GM18867 (cell line): ENCODE measurements around the gene LHFPL2.
A peak's percentile ranks its signal among the peaks of the same experiment; 100 is the strongest.

ENCODE experiments used
- ATAC-seq: cut with Tn5 transposase; IDR thresholded peaks from one replicate; pipeline ENCODE4 v1.9.1; 2021; ENCODE audit warnings: mild to moderate bottlenecking, moderate library complexity; ENCODE audit not compliant: unreplicated experiment

Gene LHFPL2

DNA sequence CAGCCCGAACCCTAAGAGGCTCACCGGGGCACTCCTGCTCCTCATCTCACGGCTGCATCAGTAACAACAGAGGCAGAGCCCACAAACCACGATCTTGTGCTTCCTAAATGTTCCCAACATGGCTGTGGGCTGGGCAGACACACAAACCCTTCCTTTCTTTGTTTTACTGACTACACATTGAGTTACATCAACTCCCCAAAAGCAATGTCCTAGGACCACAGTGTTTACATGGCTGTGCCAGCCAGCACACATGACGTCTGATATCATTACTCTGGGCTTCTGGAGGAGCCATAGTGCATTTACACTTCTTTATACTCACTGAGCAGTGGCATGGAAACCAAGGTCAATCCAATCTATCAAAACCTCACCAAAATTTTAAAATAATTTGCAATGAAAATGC, 101.4 kb downstream of the LHFPL2 start:
- ATAC-seq = no peak

DNA sequence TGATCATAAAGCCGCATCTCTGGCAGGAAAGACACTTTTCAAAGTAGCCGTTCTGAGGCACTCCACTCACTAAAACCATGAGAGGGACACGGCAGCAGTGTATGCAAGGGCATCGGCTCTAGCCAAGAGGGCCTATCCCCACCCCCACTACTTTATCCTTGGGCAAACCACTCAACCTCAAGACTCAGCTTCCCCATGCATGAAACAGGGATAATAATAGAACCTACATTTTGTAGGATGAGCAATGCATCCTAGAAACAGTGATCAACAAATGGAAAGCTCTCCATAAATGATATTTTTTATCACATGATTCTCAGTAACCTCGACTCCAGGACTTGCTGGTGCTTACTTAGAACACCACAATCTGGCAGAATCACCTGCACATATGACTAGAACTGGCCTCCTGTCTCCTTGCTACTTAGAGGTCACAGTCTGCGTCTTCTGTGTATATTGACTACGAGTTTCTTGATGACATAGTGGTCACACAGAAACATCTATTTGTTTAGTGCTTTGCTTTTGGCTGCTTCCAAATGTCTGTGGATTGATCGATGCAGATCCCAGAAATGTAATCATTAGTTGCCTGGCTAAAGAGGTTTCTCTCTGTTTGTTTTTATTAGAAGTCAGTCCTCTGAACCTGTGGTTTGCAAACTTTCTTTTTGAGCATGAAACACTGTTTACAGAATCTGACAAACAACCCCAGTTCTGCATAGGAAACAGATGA, 102.1 kb downstream of the LHFPL2 start:
- ATAC-seq = no peak

DNA sequence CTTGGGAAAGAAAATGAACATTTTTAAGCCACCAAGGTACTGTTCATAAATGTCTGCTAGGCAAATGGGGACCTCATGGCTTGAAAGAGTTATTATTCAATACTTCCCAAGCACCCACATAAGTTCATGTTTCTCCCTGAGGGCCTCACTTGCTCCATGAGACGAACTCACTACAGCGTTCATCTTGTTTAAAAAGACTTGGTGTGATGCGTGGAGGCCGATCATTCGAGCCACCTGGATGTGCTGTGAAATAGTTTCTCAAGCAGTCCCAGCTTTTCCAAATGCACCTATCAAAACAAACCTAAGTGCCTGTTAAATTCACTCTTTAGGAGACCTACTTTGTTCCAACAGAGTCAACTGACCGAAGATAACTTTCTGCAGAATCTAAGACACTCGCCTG, 103.2 kb downstream of the LHFPL2 start:
- ATAC-seq = no peak

DNA sequence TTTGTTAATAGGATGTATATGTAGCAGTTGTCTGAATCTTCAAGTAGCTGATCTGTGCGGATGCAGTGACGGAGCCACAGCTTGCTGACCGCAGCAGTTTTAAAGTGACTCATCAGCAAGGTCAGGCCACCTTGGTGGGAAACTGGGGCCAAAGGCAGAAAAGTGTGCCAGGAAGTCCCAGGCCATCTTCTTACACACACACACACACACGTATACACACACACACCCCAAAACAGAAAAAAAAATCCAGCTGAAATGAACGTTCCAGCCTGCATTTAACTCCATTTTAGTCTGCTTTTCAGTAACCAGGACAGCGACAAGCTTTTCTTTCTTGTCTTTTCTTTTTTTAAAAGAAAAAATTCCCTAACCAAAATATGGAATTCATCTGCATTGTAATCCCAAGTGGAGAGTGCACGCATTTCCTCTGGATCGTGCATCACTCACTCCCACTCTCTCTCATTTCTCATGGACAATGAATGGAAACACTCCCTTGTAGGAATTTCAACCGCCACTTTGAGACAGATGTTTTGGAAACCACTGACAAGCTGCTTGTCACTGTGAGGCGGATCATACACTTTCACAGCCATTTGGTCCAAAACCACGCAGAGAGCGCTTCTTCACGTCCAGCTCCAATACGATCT, 103.9 kb downstream of the LHFPL2 start:
- peak; percentile 89 for ATAC-seq

DNA sequence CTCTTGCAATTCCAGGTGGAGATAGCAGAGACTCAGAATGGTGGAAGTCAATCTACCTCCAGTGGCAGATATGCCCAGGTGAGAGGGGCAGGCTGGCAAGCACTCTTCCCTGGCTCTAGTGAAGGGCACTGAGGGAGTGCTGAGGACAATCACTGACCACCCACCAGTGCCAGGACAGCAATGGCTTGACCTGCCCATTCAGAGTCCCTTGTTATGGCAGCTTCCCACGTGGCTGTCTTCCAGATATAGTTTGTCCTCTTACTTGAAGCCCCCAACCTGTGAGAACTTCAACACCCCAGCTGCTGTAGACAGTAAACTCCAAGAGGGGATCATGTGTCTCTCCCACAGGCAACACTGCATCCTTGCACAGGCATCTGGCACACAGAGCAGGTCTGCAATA, 104.7 kb downstream of the LHFPL2 start:
- no peak for ATAC-seq

DNA sequence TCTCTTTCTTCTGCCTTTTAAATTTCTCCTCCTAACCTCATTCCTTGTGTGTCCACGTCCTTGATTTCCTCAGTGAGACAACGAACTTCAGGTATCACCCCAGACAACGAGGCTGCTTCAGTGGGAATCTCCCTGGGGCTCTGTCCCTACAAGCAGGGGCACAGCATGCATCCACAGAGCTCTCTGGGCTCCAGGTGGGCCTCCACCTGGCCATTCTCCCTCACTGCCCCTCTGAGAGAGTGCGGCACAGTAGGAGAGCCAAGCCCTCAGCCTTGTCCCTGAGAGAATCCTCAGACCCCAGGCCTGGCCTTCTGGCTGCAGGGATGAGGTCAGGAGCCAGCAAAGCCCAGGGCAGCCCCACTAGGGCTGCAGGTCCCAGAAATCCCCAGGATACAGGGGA, 105.3 kb downstream of the LHFPL2 start:
- no peak for ATAC-seq

DNA sequence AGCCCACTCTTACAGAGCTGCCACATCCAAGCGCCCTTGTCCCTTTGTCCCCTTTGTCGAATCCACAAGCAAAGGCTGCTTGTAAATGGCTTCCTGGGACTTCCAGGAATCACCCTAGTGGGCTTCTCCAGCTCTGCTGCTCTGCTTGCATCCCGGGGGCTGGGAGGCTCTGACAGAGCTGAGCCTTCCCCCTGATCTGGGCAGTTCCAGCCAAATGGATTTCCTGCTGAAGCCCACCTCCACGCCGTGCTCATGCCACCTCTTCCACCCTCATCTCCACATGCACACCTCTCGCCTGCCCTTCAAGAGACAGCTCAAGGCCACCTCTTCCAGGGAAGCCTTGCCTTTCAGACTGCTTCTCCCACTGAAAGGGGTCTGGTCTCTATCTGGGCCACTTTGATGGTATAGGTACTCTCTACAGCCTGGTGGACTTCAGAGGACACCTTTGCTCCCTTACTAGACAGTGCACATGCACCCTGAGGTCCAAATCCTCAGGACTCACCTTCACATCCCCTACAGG, 106.2 kb downstream of the LHFPL2 start:
- no peak for ATAC-seq

DNA sequence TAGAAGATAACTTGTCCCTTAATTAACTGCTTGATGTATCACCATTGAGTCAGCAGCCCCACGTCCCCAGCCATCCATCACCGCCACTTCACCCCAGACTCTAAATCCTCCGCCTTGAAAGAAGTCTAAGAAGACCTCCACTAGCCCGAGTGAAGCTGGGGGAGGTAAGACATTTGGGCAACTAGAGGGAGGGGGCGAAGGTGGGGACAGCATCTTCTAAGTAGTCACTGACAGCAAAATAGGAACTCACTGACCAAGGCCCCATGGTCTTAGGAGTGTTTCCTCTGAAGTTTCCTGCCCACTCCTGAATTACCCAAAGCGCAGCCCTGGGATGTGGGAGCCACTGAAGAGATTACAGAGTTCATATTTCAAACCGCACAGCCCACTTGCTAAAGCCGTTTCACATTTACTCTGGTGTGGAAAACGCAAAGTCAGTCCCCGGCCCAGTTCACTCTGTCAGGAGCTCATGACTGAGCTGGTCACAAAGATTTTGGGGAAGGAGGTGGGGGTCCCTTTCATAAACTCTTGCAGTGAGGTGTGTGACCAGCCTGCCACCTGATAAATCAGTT, 107.4 kb downstream of the LHFPL2 start:
- no peak for ATAC-seq

DNA sequence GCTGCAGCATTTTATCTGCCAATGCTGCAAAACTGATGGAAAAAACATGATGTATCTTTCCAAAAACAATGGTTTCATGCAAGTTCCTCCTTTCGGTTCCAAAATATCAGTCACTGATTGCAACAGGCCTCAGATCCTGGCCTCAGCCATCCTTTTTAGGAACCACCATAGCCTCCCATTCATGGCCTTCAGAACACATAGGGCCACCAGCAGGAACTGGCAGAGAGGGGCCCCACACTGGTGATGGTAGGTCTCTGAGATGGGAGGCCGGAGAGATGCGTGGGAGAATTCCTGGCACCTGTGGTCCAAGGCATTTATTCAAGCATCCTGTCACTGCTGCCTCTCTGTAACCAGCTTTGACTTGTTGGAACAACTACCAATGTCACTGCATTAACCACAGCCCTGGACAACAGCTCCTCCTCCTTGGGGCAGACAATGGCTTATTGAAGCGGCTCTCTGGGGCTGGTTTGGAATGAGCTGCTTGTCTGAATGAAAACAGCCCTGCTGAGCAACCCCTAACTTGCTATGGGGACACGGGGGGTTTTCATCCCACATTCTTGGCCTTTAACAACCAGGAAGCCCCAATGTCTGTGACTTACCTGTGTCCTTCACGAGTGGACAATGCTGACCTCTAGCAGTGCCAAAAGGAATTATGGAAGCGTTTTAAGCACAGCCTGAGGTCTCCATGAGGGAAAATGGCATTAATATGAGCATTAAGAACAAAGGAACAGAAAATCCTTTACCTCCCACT, 108.1 kb downstream of the LHFPL2 start:
- ATAC-seq = no peak

DNA sequence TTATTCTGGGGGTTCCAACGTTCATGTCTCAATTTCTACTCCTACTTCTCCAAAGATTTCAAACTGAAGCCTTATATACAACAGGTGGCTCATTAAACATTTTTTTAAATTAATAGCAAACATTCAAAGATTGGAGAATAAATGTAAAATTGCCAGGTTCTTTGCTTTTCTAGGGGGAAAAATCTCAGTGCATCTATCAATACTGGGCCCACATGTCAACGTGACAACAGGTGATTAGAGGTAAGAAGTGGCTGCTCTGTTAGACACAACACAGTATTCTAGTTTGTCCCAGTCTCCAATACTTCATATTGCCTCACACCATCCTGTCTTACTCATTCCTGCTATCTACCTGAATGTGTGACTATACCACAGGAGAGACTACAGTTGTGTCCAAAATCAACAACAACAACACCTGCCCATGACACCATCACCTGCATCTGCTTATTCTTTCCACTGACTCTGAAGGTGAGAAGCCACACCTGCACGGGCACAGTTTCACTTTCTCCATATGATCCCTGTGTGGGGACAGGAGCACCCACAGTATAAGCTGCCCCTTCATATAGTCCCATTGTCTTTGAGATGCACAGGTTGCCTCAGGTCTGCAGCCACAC, 110.2 kb downstream of the LHFPL2 start:
- ATAC-seq = no peak

DNA sequence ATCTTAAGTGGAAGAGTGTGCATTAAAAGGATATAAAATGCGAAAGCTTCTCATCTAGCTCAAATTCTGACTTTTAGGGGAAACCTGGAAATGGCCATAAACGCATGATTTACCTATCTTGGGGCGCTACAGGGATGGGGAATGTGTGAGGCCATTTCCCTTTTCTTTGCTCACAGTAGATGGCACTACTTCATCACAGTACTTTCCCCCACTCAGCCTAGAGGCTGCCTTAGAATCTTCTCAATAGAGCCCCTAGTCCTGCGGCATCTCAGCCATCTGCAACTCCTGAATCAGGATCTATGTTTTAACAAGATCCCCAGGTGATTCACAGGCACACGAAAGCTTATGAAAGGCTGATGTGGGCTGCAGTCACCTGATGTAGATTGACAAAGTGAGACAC, 110.8 kb downstream of the LHFPL2 start:
- peak; percentile 75 for ATAC-seq

DNA sequence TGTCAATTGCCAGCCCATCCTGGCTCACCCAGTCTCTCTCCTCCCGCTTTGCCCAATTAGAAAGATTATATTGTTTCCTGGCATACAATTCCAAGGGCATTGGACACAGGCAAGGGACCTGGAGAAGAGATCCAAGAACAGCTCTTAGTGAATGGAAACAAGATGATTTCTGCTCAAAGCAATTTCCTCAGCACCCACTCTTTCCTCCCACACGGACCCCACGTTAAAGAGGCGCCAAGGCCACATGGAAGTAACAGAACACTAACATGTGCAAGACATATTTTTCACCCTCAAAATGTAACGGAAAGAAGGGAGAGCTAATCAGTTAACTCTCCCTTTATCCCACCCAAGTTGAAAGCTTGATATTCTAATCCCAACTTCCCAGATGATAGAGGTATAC, 111.2 kb downstream of the LHFPL2 start:
- ATAC-seq = no peak

DNA sequence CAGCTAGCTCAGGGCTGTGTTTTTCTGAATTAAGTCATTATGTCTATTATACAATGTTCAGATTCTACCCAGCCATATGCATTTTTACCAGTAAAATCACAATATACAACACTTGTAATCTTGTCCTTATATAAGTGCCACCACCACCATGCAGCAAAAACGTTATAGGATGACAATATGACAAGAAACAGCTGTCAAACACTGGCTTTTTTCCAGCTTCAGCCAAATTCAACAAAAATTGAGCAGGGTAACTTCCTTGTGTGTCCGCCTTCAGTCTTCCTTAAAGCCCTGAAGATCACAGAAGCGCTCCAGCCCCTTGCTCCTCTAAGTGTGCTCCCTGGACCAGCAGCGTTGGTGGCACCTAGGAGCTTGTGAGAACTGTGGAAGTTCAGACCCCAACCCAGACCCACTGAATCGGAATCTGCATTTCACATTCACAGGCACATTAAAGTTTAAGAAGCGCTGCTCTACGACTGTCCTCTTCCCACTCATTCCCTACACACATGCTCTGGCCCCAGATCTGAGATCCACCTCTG, 111.8 kb downstream of the LHFPL2 start:
- ATAC-seq = no peak

DNA sequence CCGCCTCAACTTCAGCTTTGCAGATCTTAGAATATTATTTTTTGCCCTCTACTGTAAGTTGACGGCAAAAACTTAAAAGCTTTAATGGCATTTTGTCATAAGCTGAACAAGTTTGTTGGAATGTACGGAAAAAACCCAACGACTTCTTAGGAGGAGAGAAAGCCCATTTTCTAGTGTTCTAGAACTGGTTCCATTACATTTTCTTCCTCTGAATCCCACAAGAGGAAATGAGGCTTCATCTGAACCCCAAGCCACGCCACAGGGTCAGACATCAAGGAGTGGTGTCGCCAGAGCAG, 113.7 kb downstream of the LHFPL2 start:
- ATAC-seq = no peak

DNA sequence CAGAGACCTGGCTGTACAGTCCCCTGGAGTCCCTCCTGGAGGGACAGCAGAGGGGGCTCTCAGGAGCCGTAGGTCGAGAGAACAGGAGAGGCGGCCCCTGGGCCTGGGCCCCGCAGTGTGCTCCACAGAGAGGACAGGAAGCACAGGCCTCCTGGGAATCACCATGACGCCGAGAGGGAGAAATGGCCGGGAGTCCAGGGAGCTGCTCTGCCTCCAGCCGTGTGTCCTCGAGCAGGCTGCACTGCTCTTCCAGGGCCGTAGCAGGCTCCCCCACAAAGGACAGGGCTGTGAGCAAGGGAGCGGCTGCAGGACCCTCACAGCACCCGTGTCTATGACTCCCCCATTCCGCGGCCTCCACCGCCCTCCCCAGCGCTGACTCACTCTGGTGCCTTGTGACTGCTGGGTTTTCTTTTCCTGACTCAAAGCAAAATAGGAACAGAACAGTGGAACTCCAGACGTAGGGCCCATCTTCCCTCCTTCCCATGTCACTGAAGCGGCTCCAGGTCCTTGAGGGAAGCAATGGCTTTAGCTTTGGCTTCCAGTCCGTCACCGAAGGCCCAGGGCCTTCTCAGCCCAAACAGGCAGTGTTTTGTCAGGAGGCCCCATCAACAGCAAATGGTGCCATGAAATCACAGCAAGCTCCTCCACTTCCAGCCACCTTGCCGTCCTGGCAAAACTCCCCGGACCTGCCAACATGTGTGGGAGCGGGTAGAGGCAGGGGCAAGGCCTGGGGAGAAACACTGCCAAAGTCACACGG, 114.2 kb downstream of the LHFPL2 start:
- ATAC-seq = no peak

DNA sequence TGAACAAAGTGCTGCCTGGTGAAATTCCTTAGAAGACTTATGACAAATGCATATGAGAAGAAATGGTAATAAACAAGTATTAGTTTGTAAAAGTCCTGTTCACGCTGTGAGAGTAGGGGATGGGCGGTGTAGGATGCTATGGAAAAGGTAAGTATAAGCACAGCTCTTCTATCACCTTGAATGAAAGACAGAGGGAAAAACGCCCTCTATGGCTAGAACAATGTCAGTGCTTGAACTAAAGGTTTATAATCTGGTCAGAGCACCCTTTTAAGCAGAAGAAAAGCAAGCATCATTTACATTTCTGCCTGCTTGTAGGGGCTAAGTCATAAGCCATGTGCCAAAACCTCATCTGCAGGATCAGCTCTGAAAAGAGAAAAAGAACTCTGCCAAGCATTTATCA, 115.2 kb downstream of the LHFPL2 start:
- ATAC-seq = no peak

DNA sequence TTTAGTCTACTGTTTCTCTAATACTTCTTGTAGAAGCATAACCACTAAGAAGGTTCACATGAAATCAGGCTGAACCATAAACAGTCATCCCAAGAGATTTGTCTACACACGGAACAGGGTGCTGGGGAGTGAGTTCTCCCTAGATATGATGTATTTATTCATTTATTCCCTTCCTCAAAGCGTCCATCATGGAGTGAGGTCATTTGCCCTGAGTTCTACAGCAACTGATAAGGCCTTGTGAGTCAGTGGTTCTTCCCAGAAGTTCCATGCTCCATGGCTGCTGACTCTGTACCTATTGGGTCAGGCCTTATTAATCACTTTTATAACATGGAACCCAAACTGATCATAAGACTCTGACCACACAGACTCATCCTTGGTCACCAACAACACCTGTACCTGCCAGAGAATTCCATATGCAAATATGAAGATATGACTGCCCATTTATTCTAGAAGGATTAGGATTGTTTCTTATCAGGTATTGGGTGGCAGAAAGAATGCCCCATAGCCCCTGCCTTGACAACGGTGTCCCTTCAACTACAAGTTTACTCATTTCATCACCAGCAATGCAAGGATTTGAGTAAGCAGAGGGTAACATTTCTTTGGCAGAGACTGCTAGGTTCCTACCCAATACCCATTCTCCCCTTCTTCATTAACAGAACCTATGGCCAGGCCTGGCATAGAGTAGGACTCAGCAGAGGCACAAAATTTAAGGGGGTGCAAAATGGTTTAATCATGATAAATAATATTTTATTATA, 118.1 kb downstream of the LHFPL2 start:
- ATAC-seq = no peak

DNA sequence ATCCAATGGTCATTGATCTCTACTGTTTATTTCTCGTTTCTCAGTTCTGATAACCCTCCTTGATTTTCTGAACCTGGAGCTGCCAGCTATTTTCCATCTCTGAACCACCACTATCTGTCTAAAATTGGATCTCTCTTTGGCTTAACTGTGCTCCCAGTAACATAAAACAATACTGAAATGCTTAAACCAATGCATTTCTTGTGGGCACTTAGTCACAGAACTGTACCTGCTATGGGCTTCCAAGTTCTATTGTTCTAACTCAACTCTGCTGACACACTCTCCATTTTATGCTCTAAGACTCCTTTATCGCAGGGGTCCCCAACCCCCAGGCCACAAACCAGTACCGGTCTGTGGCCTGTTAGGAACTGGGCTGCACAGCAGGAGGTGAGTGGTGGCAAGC, 120.6 kb downstream of the LHFPL2 start:
- ATAC-seq = no peak

DNA sequence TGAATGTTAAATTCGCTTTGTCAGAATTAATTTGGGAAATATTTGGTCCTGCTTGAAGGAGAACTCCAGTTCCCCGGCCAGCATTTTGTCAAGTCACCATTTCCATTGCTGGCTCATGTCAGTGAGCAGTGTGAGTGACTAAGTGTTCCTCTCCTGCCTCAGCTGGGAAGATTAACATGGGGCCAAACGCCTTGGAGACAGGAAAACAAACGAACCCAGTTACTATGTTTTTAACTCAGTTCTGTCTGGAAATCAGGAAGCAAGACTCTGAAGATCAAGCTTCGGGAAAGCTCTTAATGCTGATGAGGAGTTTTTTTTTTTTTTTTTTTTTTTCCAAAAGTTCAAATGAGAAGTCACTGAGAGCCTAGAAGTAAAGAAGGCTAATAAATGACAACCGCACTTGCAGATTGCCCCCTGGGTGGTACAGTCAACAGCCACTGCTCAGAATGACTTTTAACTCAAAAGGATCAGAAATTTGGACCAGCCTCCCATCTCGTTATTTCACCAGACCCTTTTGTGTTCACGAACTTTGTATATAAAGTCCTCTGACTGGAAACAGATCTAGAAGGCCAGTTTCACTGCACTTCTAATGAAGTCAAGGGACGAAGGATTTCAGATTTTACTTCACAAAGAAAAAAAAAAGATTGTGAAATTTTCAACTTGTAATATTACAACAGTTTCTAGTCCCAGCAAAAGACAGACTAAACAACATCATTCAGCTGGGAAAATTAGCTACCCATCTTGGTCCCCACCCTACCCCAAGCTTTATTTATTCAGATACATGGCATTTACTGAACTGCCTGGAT, 121.3 kb downstream of the LHFPL2 start:
- ATAC-seq = no peak
